DND-41 (cell line): ENCODE results near the gene UGT1A8.

Experiments used
- CTCF ChIP-seq: IDR thresholded peaks from 2 replicates; pipeline ENCODE4 v1.5.1; 2012; ENCODE audit warnings: borderline replicate concordance, low read length, moderate library complexity, mild to moderate bottlenecking; ENCODE audit not compliant: poor library complexity, severe bottlenecking; ENCODE audit errors: extremely low read depth
- EZH2 ChIP-seq: IDR thresholded peaks from 3 replicates; pipeline ENCODE4 v1.6.1; 2012; ENCODE audit warnings: borderline replicate concordance, low read depth, mild to moderate bottlenecking, moderate library complexity, low read length, inconsistent platforms; ENCODE audit not compliant: severe bottlenecking

DNA sequence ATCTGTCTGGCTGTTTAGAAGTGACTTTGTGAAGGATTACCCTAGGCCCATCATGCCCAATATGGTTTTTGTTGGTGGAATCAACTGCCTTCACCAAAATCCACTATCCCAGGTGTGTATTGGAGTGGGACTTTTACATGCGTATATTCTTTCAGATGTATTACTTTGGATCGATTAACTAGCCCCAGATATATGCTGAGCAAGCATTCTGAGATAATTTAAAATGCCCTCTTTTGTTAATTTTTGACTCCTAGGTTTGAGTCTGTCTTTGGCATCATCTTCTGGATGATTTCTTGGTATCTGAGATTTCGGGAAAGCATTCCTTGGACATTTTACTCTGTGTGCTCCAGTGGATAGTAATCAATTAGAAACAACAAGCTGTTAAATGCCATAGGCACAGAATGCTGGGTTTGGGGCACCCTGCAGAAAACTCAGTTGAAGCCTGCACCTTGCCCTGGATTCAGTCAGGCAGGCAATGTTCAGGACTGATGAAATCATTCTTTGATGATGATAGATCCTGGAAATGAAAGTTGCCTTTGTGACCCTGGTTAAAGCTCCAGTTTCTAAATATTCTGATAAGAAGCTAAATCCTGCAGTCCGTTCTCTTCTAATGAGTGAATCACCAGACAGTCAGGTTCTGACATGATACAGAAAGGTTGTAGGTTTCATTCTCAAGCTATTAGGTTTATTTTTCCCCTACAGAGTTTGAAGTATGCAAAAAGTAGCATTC lies 143.8 kb downstream of the UGT1A8 start:
- TF ChIP-seq CTCF (no peak), EZH2 (no peak)
